Fibroblast of lung (primary cell): ENCODE measurements around the gene PACSIN1.

Source experiments
- CTCF ChIP-seq, 2 donors: IDR thresholded peaks in 1 of 2; conservative IDR thresholded peaks in 1 of 2; 1 replicate in 1 of 2; 2 replicates in 1 of 2; pipeline ENCODE4 v1.5.1; 2011 to 2012; ENCODE audit warnings: low read length in 2 of 2, control low read depth in 1 of 2, inconsistent platforms in 1 of 2, low read depth in 1 of 2, mild to moderate bottlenecking in 1 of 2
- EZH2 ChIP-seq: IDR thresholded peaks from 2 replicates; pipeline ENCODE4 v1.5.1; 2012; ENCODE audit warnings: low read length, control low read depth, mild to moderate bottlenecking; ENCODE audit errors: missing control alignments

- TF ChIP-seq CTCF (conservative IDR thresholded peaks at IDR 0.05 in 1 of 2, IDR thresholded peaks at IDR 0.05 in 1 of 2; ENCODE audit: low read depth in 1 of 2, low read length in 2 of 2) (no peak), EZH2 (no peak)
Observed at GRCh38 chr6:34532230-34532629, 66.4 kb downstream of the PACSIN1 start.
